UCSD-AML1 (cell line): ENCODE results near the gene GPR35.
"Not testable (repeated sequence)": the region's sequence is repeated elsewhere in the genome, so short reads cannot be mapped to it uniquely, and the experiment has no call there.

Experiments used
- DNase-seq: peaks from one replicate; lab custom pipeline; 2025; ENCODE audit not compliant: unreplicated experiment; lab: John Stamatoyannopoulos, UW

The GPR35 gene

GRCh38 chr2:240601831-240602160 is 23.5 kb upstream of the GPR35 start:
- no peak for DNase-seq

- DNase-seq = no peak
These were observed 22.8 kb upstream of the GPR35 start for GRCh38 chr2:240602266-240603050.

GRCh38 chr2:240603081-240603835 is 22.0 kb upstream of the GPR35 start:
- DNase-seq = no peak

GRCh38 chr2:240603846-240604245 is 21.4 kb upstream of the GPR35 start:
- DNase-seq = no peak

- DNase-seq = peak; percentile 54
These were observed 20.9 kb upstream of the GPR35 start for GRCh38 chr2:240604291-240604938.

- no peak for DNase-seq
These were observed 20.2 kb upstream of the GPR35 start for GRCh38 chr2:240604939-240605716.

- DNase-seq = no peak
These were observed 19.2 kb upstream of the GPR35 start for GRCh38 chr2:240605867-240606743.

- DNase-seq = peak; percentile 45
These were observed 13.6 kb upstream of the GPR35 start for GRCh38 chr2:240611601-240612210.

- DNase-seq = no peak
These were observed 11.5 kb upstream of the GPR35 start for GRCh38 chr2:240613781-240614180.

GRCh38 chr2:240614391-240614790 is 10.9 kb upstream of the GPR35 start:
- no peak for DNase-seq

GRCh38 chr2:240615396-240615795 is 9.9 kb upstream of the GPR35 start:
- no peak for DNase-seq

- DNase-seq = no peak
These were observed 9.3 kb upstream of the GPR35 start for GRCh38 chr2:240615820-240616547.

- not testable (repeated sequence) for DNase-seq
These were observed 8.2 kb upstream of the GPR35 start for GRCh38 chr2:240616860-240617666.

GRCh38 chr2:240618776-240619175 is 6.5 kb upstream of the GPR35 start:
- no peak for DNase-seq

- DNase-seq = no peak
These were observed 5.7 kb upstream of the GPR35 start for GRCh38 chr2:240619506-240620148.

- no peak for DNase-seq
These were observed 5.0 kb upstream of the GPR35 start for GRCh38 chr2:240620149-240620731.

GRCh38 chr2:240620859-240621258 is 4.4 kb upstream of the GPR35 start:
- DNase-seq = no peak

- DNase-seq = no peak
These were observed 3.2 kb upstream of the GPR35 start for GRCh38 chr2:240622060-240622411.
